Amniotic epithelial cell (primary cell): ENCODE data around the gene TXNDC15.
A peak's percentile ranks its signal among the peaks of the same experiment; 100 is the strongest.

Source experiments
- DNase-seq: peaks from one replicate; pipeline ENCODE4 v3.0.0-alpha.2; 2010; ENCODE audit warnings: low read depth

TXNDC15 gene

GRCh38 chr5:134920848-134921575, 46.8 kb downstream of the TXNDC15 start:
- no peak for DNase-seq

- DNase-seq: no peak
Observed at GRCh38 chr5:134932508-134932907, 58.3 kb downstream of the TXNDC15 start.

- DNase-seq: no peak
Observed at GRCh38 chr5:134934202-134934601, 60.0 kb downstream of the TXNDC15 start.

GRCh38 chr5:134935711-134936602, 61.8 kb downstream of the TXNDC15 start:
- DNase-seq: no peak

- no peak for DNase-seq
Observed at GRCh38 chr5:134937526-134937925, 63.4 kb downstream of the TXNDC15 start.

GRCh38 chr5:134938030-134938429, 63.9 kb downstream of the TXNDC15 start:
- no peak for DNase-seq

- DNase-seq: no peak
Observed at GRCh38 chr5:134939500-134939899, 65.3 kb downstream of the TXNDC15 start.

GRCh38 chr5:134943547-134943946, 69.4 kb downstream of the TXNDC15 start:
- no peak for DNase-seq

- DNase-seq: peak; percentile 66
Observed at GRCh38 chr5:134944630-134945029, 70.5 kb downstream of the TXNDC15 start.

GRCh38 chr5:134945041-134945440, 70.9 kb downstream of the TXNDC15 start:
- DNase-seq: peak; percentile 12

- peak; percentile 37 for DNase-seq
Observed at GRCh38 chr5:134948911-134949310, 74.7 kb downstream of the TXNDC15 start.

- DNase-seq: no peak
Observed at GRCh38 chr5:134949316-134949715, 75.1 kb downstream of the TXNDC15 start.
